Peyer's patch (tissue), 4 donors: ENCODE data around the gene TNFRSF11A. TPM values are rescaled to one million over a fixed set of nuclear protein-coding genes. Genes with fewer than 3 reads are reported as not detected.

Experiments
- DNase-seq, 3 donors: peaks; one replicate each; pipeline ENCODE4 v3.0.0-alpha.2; 2017 to 2019
- H3K27ac ChIP-seq, 4 donors: fragments of 200-600 bp; sonication (generic); one replicate each; pipeline ENCODE4 v1.5.1; 2016 to 2019
- H3K27me3 ChIP-seq, 2 donors: fragments of 200-600 bp; sonication (generic); one replicate each; pipeline ENCODE4 v1.5.1; 2019
- H3K36me3 ChIP-seq, 3 donors: fragments of 200-600 bp; sonication (generic); one replicate each; pipeline ENCODE4 v1.5.1; 2016 to 2019
- H3K4me1 ChIP-seq, 4 donors: fragments of 200-600 bp; sonication (generic); one replicate each; pipeline ENCODE4 v1.5.1; 2016 to 2019
- H3K4me3 ChIP-seq, 4 donors: fragments of 200-600 bp; sonication (generic); 1 replicate in 3 of 4; 2 replicates in 1 of 4; pipeline ENCODE4 v1.5.1; 2016 to 2019; ENCODE audit warnings: mild to moderate bottlenecking in 1 of 4
- H3K9me3 ChIP-seq, 4 donors: fragments of 200-600 bp; sonication (generic); one replicate each; pipeline ENCODE4 v1.5.1; 2016 to 2019; ENCODE audit warnings: mild to moderate bottlenecking in 1 of 4
- CTCF ChIP-seq, 6 experiments: fragments of 450-650 bp in 4 of 6; fragments of 200-600 bp in 2 of 6; sonication (generic) in 1 of 6; IDR thresholded peaks; one replicate each; pipeline ENCODE4 v1.5.1; 2017 to 2019; ENCODE audit warnings: antibody characterized with exemption in 6 of 6, mild to moderate bottlenecking in 3 of 6, moderate library complexity in 1 of 6
- POLR2A ChIP-seq, 2 donors: fragments of 450-650 bp; IDR thresholded peaks; one replicate each; pipeline ENCODE4 v1.5.1; 2017; ENCODE audit warnings: antibody characterized with exemption in 2 of 2, mild to moderate bottlenecking in 2 of 2, moderate library complexity in 2 of 2
- total RNA-seq, 4 donors: library from RNA; depleted of rRNA; stranded (reverse); fragments of >200 nt; gene quantifications; one replicate each; pipeline ENCODE4 v1.1.0, GENCODE V29; 2016

TNFRSF11A gene
- total RNA-seq, 4 donors from 2014 or later = 29.6 to 64.6 (median 43.1) TPM

DNA sequence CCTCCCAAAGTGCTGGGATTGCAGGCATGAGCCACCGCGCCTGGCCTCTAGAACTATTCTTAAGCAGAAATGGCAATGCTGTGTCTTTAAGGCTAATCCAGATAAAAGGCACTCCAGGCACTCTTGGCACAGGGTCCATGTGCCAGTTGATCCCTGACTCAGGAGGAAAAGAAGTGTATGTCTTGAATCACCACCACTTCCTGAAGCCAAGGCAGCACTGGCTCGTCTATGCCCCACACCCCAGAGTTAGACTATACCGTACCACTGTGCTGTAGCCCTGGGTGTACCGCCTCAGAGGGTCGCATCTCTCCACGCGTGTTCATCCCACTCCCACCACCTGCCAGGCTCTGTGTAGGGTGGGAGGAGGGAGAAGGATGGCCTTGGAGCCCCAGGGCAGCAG, 9.0 kb downstream of the TNFRSF11A start:
- no peaks in the 10 kb centered on the region for H3K36me3 ChIP-seq
- no peak for TF ChIP-seq CTCF (IDR thresholded peaks at IDR 0.05)
- peak in 1 of 2 donors; percentile 31 for TF ChIP-seq POLR2A (IDR thresholded peaks at IDR 0.05)
- peak in 2 of 3 donors; percentile 75 to 83 for DNase-seq
- no peaks in the 10 kb centered on the region for H3K27me3 ChIP-seq
- H3K4me3 ChIP-seq = peak overlapping the region in 1 of 4 donors; percentile 20
- H3K4me1 ChIP-seq = peaks cover 0 to 81% (median 4%) of the 10 kb centered on the region in 4 donors
- no peaks in the 10 kb centered on the region for H3K9me3 ChIP-seq
- H3K27ac ChIP-seq = peak overlapping the region in 3 of 4 donors; percentile 54 to 87 (median 79)

- no peaks in the 10 kb centered on the region for H3K27me3 ChIP-seq
- no peak overlapping the region for H3K27ac ChIP-seq
- H3K9me3 ChIP-seq = no peaks in the 10 kb centered on the region
- DNase-seq = no peak
- no peaks in the 10 kb centered on the region for H3K36me3 ChIP-seq
- H3K4me3 ChIP-seq = no peak overlapping the region
- no peak for TF ChIP-seq CTCF (IDR thresholded peaks at IDR 0.05)
- no peak for TF ChIP-seq POLR2A (IDR thresholded peaks at IDR 0.05)
- H3K4me1 ChIP-seq = peaks cover 0 to 70% (median 2%) of the 10 kb centered on the region in 4 donors
These were observed 10.4 kb downstream of the TNFRSF11A start for GRCh38 chr18:62335494-62335893.

- H3K9me3 ChIP-seq = no peaks in the 10 kb centered on the region
- TF ChIP-seq CTCF (IDR thresholded peaks at IDR 0.05) = no peak
- TF ChIP-seq POLR2A (IDR thresholded peaks at IDR 0.05) = no peak
- H3K4me3 ChIP-seq = no peak overlapping the region
- peaks cover 0 to 60% (median 2%) of the 10 kb centered on the region in 4 donors for H3K4me1 ChIP-seq
- no peak overlapping the region for H3K27ac ChIP-seq
- no peaks in the 10 kb centered on the region for H3K27me3 ChIP-seq
- no peak for DNase-seq
- H3K36me3 ChIP-seq = no peaks in the 10 kb centered on the region
These were observed 11.5 kb downstream of the TNFRSF11A start for GRCh38 chr18:62336618-62337017.

DNA sequence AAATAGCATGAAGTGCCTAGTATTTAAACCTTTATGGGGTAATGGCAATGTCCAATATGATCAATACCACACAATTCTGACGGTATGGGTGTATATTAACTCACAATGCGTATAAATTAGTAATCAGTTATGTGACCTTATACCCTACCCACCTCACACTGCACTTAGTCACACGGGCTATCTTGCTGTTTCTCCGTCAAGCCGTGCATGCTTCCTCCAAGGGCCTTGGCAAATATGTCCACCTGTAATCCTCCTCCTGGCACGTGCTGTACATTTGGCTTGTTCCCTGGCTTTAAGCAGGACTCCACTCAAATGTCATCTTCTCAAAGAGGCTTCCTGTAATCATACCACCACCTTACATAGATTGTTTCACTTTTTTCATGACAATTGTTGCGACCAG, 12.2 kb downstream of the TNFRSF11A start:
- DNase-seq = peak in 1 of 3 donors; percentile 68
- Histone ChIP-seq H3K27ac (peak overlapping the region in 1 of 4 donors; percentile 54), H3K4me1 (peaks cover 0 to 60% (median 2%) of the 10 kb centered on the region in 4 donors), H3K27me3 (no peaks in the 10 kb centered on the region), H3K4me3 (no peak overlapping the region), H3K36me3 (no peaks in the 10 kb centered on the region), H3K9me3 (no peaks in the 10 kb centered on the region)
- TF ChIP-seq POLR2A (IDR thresholded peaks at IDR 0.05) = no peak
- TF ChIP-seq CTCF (IDR thresholded peaks at IDR 0.05) = no peak

GRCh38 chr18:62338446-62339105, 13.5 kb downstream of the TNFRSF11A start:
- TF ChIP-seq POLR2A (IDR thresholded peaks at IDR 0.05) = no peak
- peak overlapping the region in 1 of 4 donors; percentile 21 for H3K27ac ChIP-seq
- no peaks in the 10 kb centered on the region for H3K9me3 ChIP-seq
- no peaks in the 10 kb centered on the region for H3K27me3 ChIP-seq
- no peak for DNase-seq
- H3K36me3 ChIP-seq = no peaks in the 10 kb centered on the region
- peaks cover 0 to 53% (median 2%) of the 10 kb centered on the region in 4 donors for H3K4me1 ChIP-seq
- no peak overlapping the region for H3K4me3 ChIP-seq

- Histone ChIP-seq H3K9me3 (no peaks in the 10 kb centered on the region), H3K4me3 (peak overlapping the region in 1 of 4 donors; percentile 3), H3K4me1 (peaks cover 0 to 48% (median 2%) of the 10 kb centered on the region in 4 donors), H3K27ac (peak overlapping the region in 3 of 4 donors; percentile 21 to 75 (median 56)), H3K27me3 (no peaks in the 10 kb centered on the region), H3K36me3 (no peaks in the 10 kb centered on the region)
- peak in 2 of 3 donors; percentile 55 to 62 for DNase-seq
- no peak for TF ChIP-seq POLR2A (IDR thresholded peaks at IDR 0.05)
- no peak for TF ChIP-seq CTCF (IDR thresholded peaks at IDR 0.05)
These were observed 14.2 kb downstream of the TNFRSF11A start for GRCh38 chr18:62339106-62339988.
